ENCODE results near the gene CASKIN1. TPM values are rescaled to one million over a fixed set of nuclear protein-coding genes. Genes with fewer than 3 reads are reported as not detected.

The CASKIN1 gene
- polyA plus RNA-seq, 1 donor (not counting 4 experiments of a cell fraction or from before 2014, with no cell fraction given), result 0.04 TPM

GRCh38 chr16:2208772-2209171 is 12.4 kb upstream of the CASKIN1 start:
- dilution Hi-C loops (cut with MboI; ENCODE audit: extremely low pct_ligation_motif_present, low sequenced_read_pairs), result no loop called here
- Histone ChIP-seq H3K79me2 (ENCODE audit: control insufficient read depth, insufficient read depth, low read length) (peaks cover 19% of the 10 kb centered on the region), H3K9me3 (ENCODE audit: control insufficient read depth, low read depth, low read length) (no peaks in the 10 kb centered on the region), H3K9me1 (ENCODE audit: control insufficient read depth, extremely low read depth, insufficient read depth, low read length) (no peaks in the 10 kb centered on the region), H3K27me3 (ENCODE audit: control insufficient read depth, extremely low read depth, insufficient read depth, low read length) (no peaks in the 10 kb centered on the region), H3K36me3 (ENCODE audit: control insufficient read depth in 2 of 2, extremely low read depth in 1 of 2, insufficient read depth in 2 of 2, low read length in 2 of 2) (peaks cover 12 to 26% of the 10 kb centered on the region in 2 experiments), H4K20me1 (ENCODE audit: control insufficient read depth, extremely low read depth, insufficient read depth, low read length) (no peaks in the 10 kb centered on the region), H2AFZ (ENCODE audit: control insufficient read depth, low read length) (no peak overlapping the region), H3K4me3 (ENCODE audit: control insufficient read depth in 2 of 3, extremely low read depth in 1 of 3, insufficient read depth in 2 of 3, low read depth in 1 of 3, low read length in 3 of 3) (no peak overlapping the region), H3K4me2 (ENCODE audit: control insufficient read depth, extremely low read depth, insufficient read depth, low read depth, low read length) (no peak overlapping the region), H3K9ac (ENCODE audit: control insufficient read depth, extremely low read depth, insufficient read depth, low read length) (no peak overlapping the region), H3K27ac (ENCODE audit: control insufficient read depth, insufficient read depth, low read length) (no peak overlapping the region), H3K4me1 (ENCODE audit: control insufficient read depth, extremely low read depth, insufficient read depth, low read length) (peaks cover 23% of the 10 kb centered on the region)
- DNase-seq (ENCODE audit: low read depth, low spot score) (no peak), FAIRE-seq (no peak)
- TF ChIP-seq EZH2 (IDR thresholded peaks at IDR 0.05; ENCODE audit: low read length), result no peak
- TF ChIP-seq CTCF (optimal IDR thresholded peaks at IDR 0.05 in 1 of 3, IDR thresholded peaks at IDR 0.05 in 1 of 3, conservative IDR thresholded peaks at IDR 0.05 in 1 of 3; ENCODE audit: extremely low read depth in 1 of 3, insufficient read depth in 2 of 3, low read length in 3 of 3), result no peak

- Histone ChIP-seq H3K9me3 (ENCODE audit: control insufficient read depth, low read depth, low read length) (no peaks in the 10 kb centered on the region), H3K27ac (ENCODE audit: control insufficient read depth, insufficient read depth, low read length) (no peak overlapping the region), H3K9me1 (ENCODE audit: control insufficient read depth, extremely low read depth, insufficient read depth, low read length) (no peaks in the 10 kb centered on the region), H3K4me1 (ENCODE audit: control insufficient read depth, extremely low read depth, insufficient read depth, low read length) (peaks cover 21% of the 10 kb centered on the region), H3K27me3 (ENCODE audit: control insufficient read depth, extremely low read depth, insufficient read depth, low read length) (no peaks in the 10 kb centered on the region), H3K4me3 (ENCODE audit: control insufficient read depth in 2 of 3, extremely low read depth in 1 of 3, insufficient read depth in 2 of 3, low read depth in 1 of 3, low read length in 3 of 3) (no peak overlapping the region), H3K9ac (ENCODE audit: control insufficient read depth, extremely low read depth, insufficient read depth, low read length) (no peak overlapping the region), H2AFZ (ENCODE audit: control insufficient read depth, low read length) (no peak overlapping the region), H3K4me2 (ENCODE audit: control insufficient read depth, extremely low read depth, insufficient read depth, low read depth, low read length) (no peak overlapping the region), H3K36me3 (ENCODE audit: control insufficient read depth in 2 of 2, extremely low read depth in 1 of 2, insufficient read depth in 2 of 2, low read length in 2 of 2) (peaks cover 12 to 26% of the 10 kb centered on the region in 2 experiments), H3K79me2 (ENCODE audit: control insufficient read depth, insufficient read depth, low read length) (peaks cover 14% of the 10 kb centered on the region), H4K20me1 (ENCODE audit: control insufficient read depth, extremely low read depth, insufficient read depth, low read length) (no peaks in the 10 kb centered on the region)
- FAIRE-seq, result no peak
- DNase-seq (ENCODE audit: low read depth, low spot score), result no peak
- dilution Hi-C loops (cut with MboI; ENCODE audit: extremely low pct_ligation_motif_present, low sequenced_read_pairs), result no loop called here
- TF ChIP-seq CTCF (optimal IDR thresholded peaks at IDR 0.05 in 1 of 3, IDR thresholded peaks at IDR 0.05 in 1 of 3, conservative IDR thresholded peaks at IDR 0.05 in 1 of 3; ENCODE audit: extremely low read depth in 1 of 3, insufficient read depth in 2 of 3, low read length in 3 of 3) (no peak), EZH2 (IDR thresholded peaks at IDR 0.05; ENCODE audit: low read length) (no peak)
These were observed 11.9 kb upstream of the CASKIN1 start for GRCh38 chr16:2208308-2208707.

All from keratinocyte (primary cell).